H9 (cell line): ENCODE results near the gene ITPR1. TPM values are rescaled to one million over a fixed set of nuclear protein-coding genes. Genes with fewer than 3 reads are reported as not detected.

ENCODE experiments used
- DNase-seq: peaks from one replicate; pipeline ENCODE4 v3.0.0-alpha.2; 2017
- H2AFZ ChIP-seq: one replicate; pipeline ENCODE4 v1.6.1; 2013; ENCODE audit warnings: mild to moderate bottlenecking, low read length, control low read depth, moderate library complexity
- H2AK5ac ChIP-seq: 2 replicates; pipeline ENCODE4 v1.6.1; 2013; ENCODE audit warnings: low read length, control low read depth, mixed read lengths; ENCODE audit not compliant: insufficient read length
- H2BK120ac ChIP-seq: one replicate; pipeline ENCODE4 v1.6.1; 2013; ENCODE audit warnings: low read depth, mild to moderate bottlenecking, low read length, control low read depth, inconsistent platforms; ENCODE audit not compliant: poor library complexity, severe bottlenecking
- H2BK12ac ChIP-seq: 2 replicates; pipeline ENCODE4 v1.6.1; 2013; ENCODE audit warnings: low read length, control low read depth, mixed read lengths, low read depth; ENCODE audit not compliant: insufficient read length
- H2BK15ac ChIP-seq: 2 replicates; pipeline ENCODE4 v1.6.1; 2013; ENCODE audit warnings: low read depth, low read length, control low read depth
- H2BK20ac ChIP-seq: one replicate; pipeline ENCODE4 v1.6.1; 2013; ENCODE audit warnings: low read depth, mild to moderate bottlenecking, low read length, control low read depth, inconsistent platforms; ENCODE audit not compliant: poor library complexity, severe bottlenecking
- H2BK5ac ChIP-seq: 2 replicates; pipeline ENCODE4 v1.6.1; 2013; ENCODE audit warnings: low read length, control low read depth, mixed read lengths; ENCODE audit not compliant: insufficient read length
- H3K14ac ChIP-seq: 2 replicates; pipeline ENCODE4 v1.6.1; 2013; ENCODE audit warnings: low read length, control low read depth; ENCODE audit not compliant: insufficient read depth
- H3K18ac ChIP-seq: 2 replicates; pipeline ENCODE4 v1.6.1; 2013; ENCODE audit warnings: low read depth, mild to moderate bottlenecking, mixed read lengths, low read length, control low read depth; ENCODE audit not compliant: insufficient read length
- H3K23ac ChIP-seq: 2 replicates; pipeline ENCODE4 v1.6.1; 2013; ENCODE audit warnings: low read length, control low read depth, mixed read lengths, low read depth; ENCODE audit not compliant: insufficient read length
- H3K23me2 ChIP-seq: 2 replicates; pipeline ENCODE4 v1.6.1; 2013; ENCODE audit warnings: low read depth, mild to moderate bottlenecking, mixed read lengths, low read length, control low read depth; ENCODE audit not compliant: insufficient read length, poor library complexity, severe bottlenecking
- H3K27ac ChIP-seq: 2 replicates; pipeline ENCODE4 v1.5.1; 2013; ENCODE audit warnings: low read length, control low read depth, mixed read lengths, low read depth; ENCODE audit not compliant: insufficient read length
- H3K27me3 ChIP-seq: 2 replicates; pipeline ENCODE4 v1.6.1; 2013; ENCODE audit warnings: low read length, control low read depth, inconsistent platforms; ENCODE audit not compliant: insufficient read depth
- H3K4ac ChIP-seq: 2 replicates; pipeline ENCODE4 v1.6.1; 2013; ENCODE audit warnings: low read depth, mild to moderate bottlenecking, control low read depth, inconsistent platforms, low read length, moderate library complexity
- H3K4me1 ChIP-seq: 2 replicates; pipeline ENCODE4 v1.6.1; 2013; ENCODE audit warnings: low read length, control low read depth, inconsistent platforms; ENCODE audit not compliant: insufficient read depth
- H3K4me2 ChIP-seq: 2 replicates; pipeline ENCODE4 v1.6.1; 2013; ENCODE audit warnings: low read length, control low read depth, mixed read lengths; ENCODE audit not compliant: insufficient read length, insufficient read depth
- H3K56ac ChIP-seq: 2 replicates; pipeline ENCODE4 v1.6.1; 2013; ENCODE audit warnings: low read depth, mild to moderate bottlenecking, mixed read lengths, low read length, control low read depth; ENCODE audit not compliant: insufficient read length
- H3K79me1 ChIP-seq: 2 replicates; pipeline ENCODE4 v1.6.1; 2013; ENCODE audit warnings: low read depth, mild to moderate bottlenecking, moderate library complexity, low read length, control low read depth, inconsistent platforms; ENCODE audit not compliant: insufficient read depth, poor library complexity, severe bottlenecking
- H3K79me2 ChIP-seq: 2 replicates; pipeline ENCODE4 v1.6.1; 2013; ENCODE audit warnings: low read length, control low read depth, inconsistent platforms; ENCODE audit not compliant: insufficient read depth
- H3K9ac ChIP-seq: 2 replicates; pipeline ENCODE4 v1.6.1; 2013; ENCODE audit warnings: low read length, control low read depth, mixed read lengths; ENCODE audit not compliant: insufficient read length; ENCODE audit errors: extremely low read depth
- H3K9me3 ChIP-seq: one replicate; pipeline ENCODE4 v1.6.1; 2013; ENCODE audit warnings: low read depth, low read length, inconsistent platforms; ENCODE audit not compliant: control insufficient read depth
- H3T11ph ChIP-seq: one replicate; pipeline ENCODE4 v1.6.1; 2013; ENCODE audit warnings: mild to moderate bottlenecking, low read length, control low read depth, inconsistent platforms
- H4K20me1 ChIP-seq: one replicate; pipeline ENCODE4 v1.6.1; 2013; ENCODE audit not compliant: control insufficient read depth, insufficient read length, insufficient read depth
- H4K5ac ChIP-seq: 2 replicates; pipeline ENCODE4 v1.6.1; 2013; ENCODE audit warnings: low read depth, mild to moderate bottlenecking, mixed read lengths, low read length, control low read depth; ENCODE audit not compliant: insufficient read length
- H4K8ac ChIP-seq: replicated peaks from 2 replicates; pipeline ENCODE4 v1.6.1; 2013; ENCODE audit warnings: low read length, control low read depth, mixed read lengths, low read depth; ENCODE audit not compliant: insufficient read length
- H4K91ac ChIP-seq: 2 replicates; pipeline ENCODE4 v1.6.1; 2013; ENCODE audit warnings: low read depth, mild to moderate bottlenecking, moderate library complexity, mixed read lengths, low read length, control low read depth; ENCODE audit not compliant: insufficient read length
- H3K27ac Mint-ChIP-seq, 3 experiments: 2 replicates in 2 of 3; 3 replicates in 1 of 3; pipeline ENCODE4 v1.8.0; 2020 to 2021; ENCODE audit warnings: mixed read lengths in 3 of 3, mild to moderate bottlenecking in 1 of 3, moderate library complexity in 1 of 3
- H3K27me3 Mint-ChIP-seq: 2 replicates; pipeline ENCODE4 v1.8.0; 2021; ENCODE audit warnings: low read depth, mild to moderate bottlenecking, moderate library complexity, mixed read lengths
- H3K36me3 Mint-ChIP-seq, 3 experiments: 2 replicates in 2 of 3; 3 replicates in 1 of 3; pipeline ENCODE4 v1.8.0; 2020 to 2021; ENCODE audit warnings: low read depth in 3 of 3, mixed read lengths in 3 of 3; ENCODE audit not compliant: insufficient read depth in 1 of 3
- H3K4me1 Mint-ChIP-seq, 2 experiments: 2 replicates each; pipeline ENCODE4 v1.8.0; 2020; ENCODE audit warnings: mixed read lengths in 2 of 2
- H3K4me3 Mint-ChIP-seq, 2 experiments: 2 replicates in 1 of 2; 3 replicates in 1 of 2; pipeline ENCODE4 v1.8.0; 2020 to 2021; ENCODE audit warnings: mild to moderate bottlenecking in 2 of 2, mixed read lengths in 2 of 2, moderate library complexity in 1 of 2
- H3K9me3 Mint-ChIP-seq, 2 experiments: 2 replicates in 1 of 2; 3 replicates in 1 of 2; pipeline ENCODE4 v1.8.0; 2020; ENCODE audit warnings: mild to moderate bottlenecking in 2 of 2, mixed read lengths in 2 of 2, moderate library complexity in 1 of 2
- CTCF ChIP-seq: fragments of 200-600 bp; sonication (generic); conservative IDR thresholded peaks from 3 replicates; pipeline ENCODE4 v1.8.0; 2021; ENCODE audit warnings: antibody characterized with exemption, mild to moderate bottlenecking
- WGBS: extraction: QIAGEN DNeasy Blood & Tissue Kit; methylation state at CpG from one replicate; pipeline ENCODE4 v1.1.7; 2013; ENCODE audit warnings: missing lambda C conversion rate, low lambda C conversion rate, mixed read lengths; ENCODE audit not compliant: insufficient read length; ENCODE audit errors: extremely low coverage; 5-methylcytosine and 5-hydroxymethylcytosine counted together
- total RNA-seq: library from RNA; stranded (reverse); gene quantifications from 2 replicates; pipeline ENCODE4 v1.2.1, GENCODE V29; 2021

The ITPR1 gene
- total RNA-seq, 1 experiment from 2014 or later: 4.2 TPM

- Histone ChIP-seq H2BK5ac (no peak overlapping the region), H3K9ac (no peak overlapping the region), H4K91ac (no peak overlapping the region), H3K27ac (no peak overlapping the region), H2AK5ac (no peak overlapping the region), H2BK20ac (no peak overlapping the region), H3K9me3 (no peaks in the 10 kb centered on the region), H3K27me3 (no peaks in the 10 kb centered on the region), H3T11ph (no peak overlapping the region), H3K4ac (no peak overlapping the region), H3K4me2 (no peak overlapping the region), H2BK15ac (no peak overlapping the region), H2BK12ac (no peak overlapping the region), H2BK120ac (no peak overlapping the region), H3K18ac (no peak overlapping the region), H4K5ac (no peak overlapping the region), H3K23me2 (no peaks in the 10 kb centered on the region), H4K20me1 (no peaks in the 10 kb centered on the region), H3K4me1 (no peaks in the 10 kb centered on the region), H2AFZ (no peak overlapping the region), H3K23ac (no peak overlapping the region), H3K56ac (no peak overlapping the region), H3K14ac (no peak overlapping the region), H3K79me1 (no peaks in the 10 kb centered on the region), H3K79me2 (no peaks in the 10 kb centered on the region), H4K8ac (no peak overlapping the region)
- WGBS: no CpG with 5 or more reads among the region's 8 CpGs
- no peaks in the 10 kb centered on the region for H3K27me3 Mint-ChIP-seq
- no peaks in the 10 kb centered on the region for H3K4me1 Mint-ChIP-seq
- no peak overlapping the region for H3K4me3 Mint-ChIP-seq
- no peak for DNase-seq
- no peak for TF ChIP-seq CTCF
- H3K27ac Mint-ChIP-seq: no peak overlapping the region
- peaks cover 0 to 2% (median 0%) of the 10 kb centered on the region in 3 experiments; a peak in 1 of 7 replicates for H3K36me3 Mint-ChIP-seq
- H3K9me3 Mint-ChIP-seq: no peaks in the 10 kb centered on the region
Measured at GRCh38 chr3:4642611-4643010, 149.5 kb downstream of the ITPR1 start.
